Measurements from ENCODE around the gene AFM. TPM values are rescaled to one million over a fixed set of nuclear protein-coding genes. Genes with fewer than 3 reads are reported as not detected.

AFM gene
- total RNA-seq, 1 donor from 2014 or later = not detected

- H3K4me3 ChIP-seq = no peak overlapping the region
- Mint-ChIP-seq H3K4me3 (no peak overlapping the region), H3K36me3 (no peaks in the 10 kb centered on the region), H3K27ac (no peak overlapping the region), H3K27me3 (ENCODE audit: insufficient read depth, low read depth) (no peaks in the 10 kb centered on the region), H3K9me3 (no peaks in the 10 kb centered on the region), H3K4me1 (no peaks in the 10 kb centered on the region)
- H4K20me1 ChIP-seq (ENCODE audit: low read depth) = no peaks in the 10 kb centered on the region
- H3K27me3 ChIP-seq = no peaks in the 10 kb centered on the region
- H3K4me1 ChIP-seq = no peaks in the 10 kb centered on the region
- H3K36me3 ChIP-seq = no peaks in the 10 kb centered on the region
- no peaks in the 10 kb centered on the region for H3K9me3 ChIP-seq (ENCODE audit: low read depth)
- no peaks in the 10 kb centered on the region for H3F3A ChIP-seq (ENCODE audit: low read depth)
- no peak overlapping the region for H3K27ac ChIP-seq
- TF ChIP-seq CTCF (IDR thresholded peaks at IDR 0.05) (no peak), EZH2 (IDR thresholded peaks at IDR 0.05) (no peak), EZH2phosphoT487 (IDR thresholded peaks at IDR 0.05) (no peak)
- no peak for DNase-seq (ENCODE audit: low spot score)
- H3K79me2 ChIP-seq (ENCODE audit: low read depth) = no peaks in the 10 kb centered on the region
- H3K9ac ChIP-seq = no peak overlapping the region
- no peak overlapping the region for H2AFZ ChIP-seq (replicated peaks)
- no peak overlapping the region for H3K4me2 ChIP-seq
These were observed 44.6 kb upstream of the AFM start for GRCh38 chr4:73436674-73437557.

- no peak overlapping the region for H2AFZ ChIP-seq (replicated peaks)
- H3K4me2 ChIP-seq = no peak overlapping the region
- no peaks in the 10 kb centered on the region for H4K20me1 ChIP-seq (ENCODE audit: low read depth)
- H3F3A ChIP-seq (ENCODE audit: low read depth) = no peaks in the 10 kb centered on the region
- Mint-ChIP-seq H3K4me1 (no peaks in the 10 kb centered on the region), H3K9me3 (no peaks in the 10 kb centered on the region), H3K4me3 (no peak overlapping the region), H3K27ac (no peak overlapping the region), H3K27me3 (ENCODE audit: insufficient read depth, low read depth) (no peaks in the 10 kb centered on the region), H3K36me3 (no peaks in the 10 kb centered on the region)
- DNase-seq (ENCODE audit: low spot score) = no peak
- no peaks in the 10 kb centered on the region for H3K79me2 ChIP-seq (ENCODE audit: low read depth)
- no peak overlapping the region for H3K9ac ChIP-seq
- no peaks in the 10 kb centered on the region for H3K36me3 ChIP-seq
- no peak overlapping the region for H3K4me3 ChIP-seq
- H3K9me3 ChIP-seq (ENCODE audit: low read depth) = no peaks in the 10 kb centered on the region
- TF ChIP-seq EZH2 (IDR thresholded peaks at IDR 0.05) (no peak), EZH2phosphoT487 (IDR thresholded peaks at IDR 0.05) (no peak), CTCF (IDR thresholded peaks at IDR 0.05) (no peak)
- H3K27me3 ChIP-seq = no peaks in the 10 kb centered on the region
- no peaks in the 10 kb centered on the region for H3K4me1 ChIP-seq
- H3K27ac ChIP-seq = no peak overlapping the region
These were observed 44.0 kb upstream of the AFM start for GRCh38 chr4:73437558-73437956.

- Histone ChIP-seq H3K4me1 (no peaks in the 10 kb centered on the region), H2AFZ (replicated peaks) (no peak overlapping the region), H3F3A (ENCODE audit: low read depth) (no peaks in the 10 kb centered on the region), H4K20me1 (ENCODE audit: low read depth) (no peaks in the 10 kb centered on the region), H3K27ac (no peak overlapping the region), H3K9me3 (ENCODE audit: low read depth) (no peaks in the 10 kb centered on the region), H3K36me3 (no peaks in the 10 kb centered on the region), H3K9ac (no peak overlapping the region), H3K4me3 (no peak overlapping the region), H3K4me2 (no peak overlapping the region), H3K79me2 (ENCODE audit: low read depth) (no peaks in the 10 kb centered on the region), H3K27me3 (no peaks in the 10 kb centered on the region)
- Mint-ChIP-seq H3K9me3 (no peaks in the 10 kb centered on the region), H3K4me1 (no peaks in the 10 kb centered on the region), H3K36me3 (no peaks in the 10 kb centered on the region), H3K27me3 (ENCODE audit: insufficient read depth, low read depth) (no peaks in the 10 kb centered on the region), H3K4me3 (no peak overlapping the region), H3K27ac (no peak overlapping the region)
- DNase-seq (ENCODE audit: low spot score) = no peak
- TF ChIP-seq CTCF (IDR thresholded peaks at IDR 0.05) (no peak), EZH2 (IDR thresholded peaks at IDR 0.05) (no peak), EZH2phosphoT487 (IDR thresholded peaks at IDR 0.05) (no peak)
These were observed 43.5 kb upstream of the AFM start for GRCh38 chr4:73438048-73438447.
